ENCODE data around the gene ANTXRL. TPM values are rescaled to one million over a fixed set of nuclear protein-coding genes. Genes with fewer than 3 reads are reported as not detected.

ANTXRL gene
- total and polyA plus RNA-seq, 10 of the 15 experiments (the other 5 are each of a cell fraction or from before 2014, with no cell fraction given): not detected

DNA sequence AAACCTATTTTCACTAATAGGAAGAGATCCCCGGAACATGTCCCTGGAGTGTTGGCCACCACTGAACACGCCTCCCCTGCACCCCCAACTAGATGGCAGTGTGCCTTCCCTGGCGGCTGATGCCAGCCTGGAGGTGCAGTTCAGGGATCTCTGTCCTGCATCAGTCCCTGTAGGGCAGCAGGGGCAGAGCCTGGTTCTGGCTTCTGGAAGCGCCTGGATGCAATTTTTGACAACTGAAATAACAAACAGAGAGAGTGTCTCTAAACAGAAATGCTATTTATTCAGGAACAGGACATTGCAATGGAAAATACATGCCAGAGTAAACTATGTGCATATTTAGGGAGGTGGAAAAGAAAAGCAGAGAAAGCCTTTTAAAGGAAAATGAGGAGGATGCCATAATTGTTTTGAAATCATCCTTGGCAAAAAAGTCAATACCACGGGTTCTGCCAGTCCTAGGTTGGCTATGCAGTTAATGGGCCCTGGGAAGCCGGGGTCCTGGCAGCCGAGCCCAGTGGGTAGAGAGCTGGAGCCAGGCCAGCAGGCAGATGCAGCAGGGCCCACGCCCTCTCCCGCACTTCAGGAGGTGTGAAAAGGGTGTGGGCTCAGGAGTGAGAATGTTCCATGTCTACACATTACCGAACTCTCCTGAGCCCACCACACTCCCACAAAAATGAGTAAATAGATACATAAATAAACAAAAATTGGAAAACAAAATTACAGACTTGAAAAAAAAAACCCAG, 18.5 kb downstream of the ANTXRL start (continued):
- TF ChIP-seq, protein P1, sequence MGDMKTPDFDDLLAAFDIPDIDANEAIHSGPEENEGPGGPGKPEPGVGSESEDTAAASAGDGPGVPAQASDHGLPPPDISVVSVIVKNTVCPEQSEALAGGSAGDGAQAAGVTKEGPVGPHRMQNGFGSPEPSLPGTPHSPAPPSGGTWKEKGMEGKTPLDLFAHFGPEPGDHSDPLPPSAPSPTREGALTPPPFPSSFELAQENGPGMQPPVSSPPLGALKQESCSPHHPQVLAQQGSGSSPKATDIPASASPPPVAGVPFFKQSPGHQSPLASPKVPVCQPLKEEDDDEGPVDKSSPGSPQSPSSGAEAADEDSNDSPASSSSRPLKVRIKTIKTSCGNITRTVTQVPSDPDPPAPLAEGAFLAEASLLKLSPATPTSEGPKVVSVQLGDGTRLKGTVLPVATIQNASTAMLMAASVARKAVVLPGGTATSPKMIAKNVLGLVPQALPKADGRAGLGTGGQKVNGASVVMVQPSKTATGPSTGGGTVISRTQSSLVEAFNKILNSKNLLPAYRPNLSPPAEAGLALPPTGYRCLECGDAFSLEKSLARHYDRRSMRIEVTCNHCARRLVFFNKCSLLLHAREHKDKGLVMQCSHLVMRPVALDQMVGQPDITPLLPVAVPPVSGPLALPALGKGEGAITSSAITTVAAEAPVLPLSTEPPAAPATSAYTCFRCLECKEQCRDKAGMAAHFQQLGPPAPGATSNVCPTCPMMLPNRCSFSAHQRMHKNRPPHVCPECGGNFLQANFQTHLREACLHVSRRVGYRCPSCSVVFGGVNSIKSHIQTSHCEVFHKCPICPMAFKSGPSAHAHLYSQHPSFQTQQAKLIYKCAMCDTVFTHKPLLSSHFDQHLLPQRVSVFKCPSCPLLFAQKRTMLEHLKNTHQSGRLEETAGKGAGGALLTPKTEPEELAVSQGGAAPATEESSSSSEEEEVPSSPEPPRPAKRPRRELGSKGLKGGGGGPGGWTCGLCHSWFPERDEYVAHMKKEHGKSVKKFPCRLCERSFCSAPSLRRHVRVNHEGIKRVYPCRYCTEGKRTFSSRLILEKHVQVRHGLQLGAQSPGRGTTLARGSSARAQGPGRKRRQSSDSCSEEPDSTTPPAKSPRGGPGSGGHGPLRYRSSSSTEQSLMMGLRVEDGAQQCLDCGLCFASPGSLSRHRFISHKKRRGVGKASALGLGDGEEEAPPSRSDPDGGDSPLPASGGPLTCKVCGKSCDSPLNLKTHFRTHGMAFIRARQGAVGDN (IDR thresholded peaks at IDR 0.05): no peak
- TF ChIP-seq RCOR1 (conservative IDR thresholded peaks at IDR 0.05; ENCODE audit: low read depth, low read length) (no peak), KLF5 (IDR thresholded peaks at IDR 0.05; ENCODE audit: partially characterized antibody) (no peak), EP300 (IDR thresholded peaks at IDR 0.05; ENCODE audit: borderline replicate concordance in 1 of 2, control insufficient read depth in 1 of 2, low read depth in 2 of 2, low read length in 2 of 2) (no peak), PAX5 (IDR thresholded peaks at IDR 0.05; ENCODE audit: borderline replicate concordance, low read depth, low read length) (no peak)
- TF ChIP-seq, protein P2, sequence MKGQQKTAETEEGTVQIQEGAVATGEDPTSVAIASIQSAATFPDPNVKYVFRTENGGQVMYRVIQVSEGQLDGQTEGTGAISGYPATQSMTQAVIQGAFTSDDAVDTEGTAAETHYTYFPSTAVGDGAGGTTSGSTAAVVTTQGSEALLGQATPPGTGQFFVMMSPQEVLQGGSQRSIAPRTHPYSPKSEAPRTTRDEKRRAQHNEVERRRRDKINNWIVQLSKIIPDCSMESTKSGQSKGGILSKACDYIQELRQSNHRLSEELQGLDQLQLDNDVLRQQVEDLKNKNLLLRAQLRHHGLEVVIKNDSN (IDR thresholded peaks at IDR 0.05; ENCODE audit: borderline replicate concordance, extremely low read length, insufficient read depth, low read depth, low read length): no peak
